GM12801 (cell line): Measurements from ENCODE around the gene SYNDIG1.

ENCODE experiments used
- CTCF ChIP-seq: IDR thresholded peaks from one replicate; pipeline ENCODE4 v1.5.1; 2011; ENCODE audit warnings: control low read depth; ENCODE audit not compliant: insufficient read length; ENCODE audit errors: extremely low read depth

SYNDIG1 gene

GRCh38 chr20:24503352-24503931 lies 34.0 kb downstream of the SYNDIG1 start:
- no peak for TF ChIP-seq CTCF

GRCh38 chr20:24504331-24505285 lies 35.2 kb downstream of the SYNDIG1 start:
- no peak for TF ChIP-seq CTCF

- TF ChIP-seq CTCF, result no peak
These were observed 36.7 kb downstream of the SYNDIG1 start for GRCh38 chr20:24506146-24506545.

- TF ChIP-seq CTCF, result no peak
These were observed 37.3 kb downstream of the SYNDIG1 start for GRCh38 chr20:24506696-24507095.

- TF ChIP-seq CTCF, result no peak
These were observed 37.9 kb downstream of the SYNDIG1 start for GRCh38 chr20:24507182-24507853.

GRCh38 chr20:24518515-24518914 lies 49.1 kb downstream of the SYNDIG1 start:
- no peak for TF ChIP-seq CTCF

GRCh38 chr20:24519476-24519875 lies 50.0 kb downstream of the SYNDIG1 start:
- TF ChIP-seq CTCF, result no peak
